ENCODE data around the gene ACTR2.

- no peak for TF ChIP-seq CTCF (IDR thresholded peaks at IDR 0.05 in 4 of 5, conservative IDR thresholded peaks at IDR 0.05 in 1 of 5)
- no peak for TF ChIP-seq POLR2A (IDR thresholded peaks at IDR 0.05)
Observed at GRCh38 chr2:65265671-65266045, 38.0 kb downstream of the ACTR2 start.

Data from gastrocnemius medialis (tissue), 4 donors.